K562 (cell line): ENCODE data around the gene DALRD3. TPM values are rescaled to one million over a fixed set of nuclear protein-coding genes. Genes with fewer than 3 reads are reported as not detected.

ENCODE experiments used
- polyA plus RNA-seq, 8 experiments: library from polyadenylated mRNA; depleted of rRNA in 4 of 8; stranded (reverse) in 5 of 8; unstranded in 3 of 8; fragments of >200 nt; fragmentation: Nextera tagmentation in 2 of 8; fragmentation: Illumina TruSeq in 1 of 8; extraction: Ambion mirVana in 2 of 8; extraction: Trizol in 1 of 8; gene quantifications; 2 replicates each; pipeline versions ENCODE4 v1.2.1 to v1.2.3, GENCODE V29; 2011 to 2014; ENCODE audit warnings: inconsistent platforms in 1 of 8, missing spikeins in 1 of 8
- total RNA-seq, 7 experiments: library from RNA; depleted of rRNA in 6 of 7; stranded (reverse); fragments of >200 nt in 6 of 7; fragmentation: Illumina TruSeq in 2 of 7; extraction: Trizol in 2 of 7; gene quantifications; 2 replicates each; pipeline versions ENCODE4 v1.2.1 to v1.2.3, GENCODE V29; 2011 to 2021; ENCODE audit warnings: low replicate concordance in 1 of 7
- TF ChIP-seq, protein P1 (sequence below), 2 experiments: fragments of 450-650 bp; formaldehyde crosslinking in 1 of 2; IDR thresholded peaks; 2 replicates each; pipeline versions ENCODE4 v1.4.0 to v1.6.1; 2014 to 2020; ENCODE audit warnings: mild to moderate bottlenecking in 2 of 2, borderline replicate concordance in 1 of 2, low read depth in 1 of 2
- TF ChIP-seq, protein P2 (sequence below): fragments of 200-800 bp; sonication (Bioruptor generic); IDR thresholded peaks from 2 replicates; pipeline ENCODE4 v1.6.1; 2016; ENCODE audit warnings: missing genetic modification characterization, missing compliant biosample characterization
- TF ChIP-seq, protein P3 (sequence below): fragments of 450-650 bp; IDR thresholded peaks from 2 replicates; pipeline ENCODE4 v1.6.1; 2014; ENCODE audit warnings: low read depth, mild to moderate bottlenecking, moderate library complexity, borderline replicate concordance

DALRD3 gene
- total and polyA plus RNA-seq, 9 of the 15 experiments (the other 6 are each of a cell fraction or from before 2014, with no cell fraction given) = 6.6 to 31.3 (median 14.4) TPM

DNA sequence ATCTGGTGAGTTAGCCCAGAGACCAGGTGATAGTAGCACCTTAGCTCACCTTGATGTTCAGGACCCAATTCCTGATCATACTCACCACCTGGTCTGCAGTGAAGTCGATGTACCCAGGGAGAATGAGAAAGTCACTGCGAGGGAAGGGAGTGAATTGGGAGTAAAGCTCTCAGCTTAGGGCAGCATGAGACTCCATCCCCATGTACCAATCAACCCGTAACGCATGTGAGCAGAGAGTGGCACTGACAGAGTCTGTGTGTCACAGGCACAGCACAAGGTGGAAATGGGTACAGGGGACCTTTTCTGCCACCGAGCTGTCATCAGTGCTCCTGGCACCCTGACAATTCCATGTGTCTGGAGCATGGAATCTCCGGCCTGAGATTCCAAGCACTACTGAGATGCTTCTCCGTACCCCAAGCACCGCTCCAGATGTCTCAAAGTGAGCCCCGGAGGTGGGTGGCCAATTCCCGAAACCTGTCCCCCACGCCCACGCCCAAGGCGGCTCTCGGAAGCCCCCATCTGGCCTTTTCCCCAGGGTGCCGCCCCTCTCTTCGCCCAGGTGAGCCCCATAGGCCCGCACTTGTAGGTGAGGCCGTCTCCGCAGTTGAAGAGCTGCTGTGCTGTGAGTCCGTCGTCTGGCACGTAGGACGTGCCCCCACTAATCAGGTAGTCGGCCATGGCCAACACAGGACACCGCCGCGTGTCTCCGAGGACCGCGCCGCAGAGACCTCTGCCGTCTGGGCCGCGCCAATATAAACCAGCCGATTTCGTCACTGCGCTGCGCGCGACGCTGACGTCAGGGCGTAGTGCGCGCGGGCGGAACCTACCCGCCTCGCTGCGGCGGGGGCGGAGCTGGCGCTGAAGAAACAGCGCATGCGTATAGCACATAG is 10.5 kb upstream of the DALRD3 start, which contains the start of gene IMPDH2 (continued):
- TF ChIP-seq, protein P1, sequence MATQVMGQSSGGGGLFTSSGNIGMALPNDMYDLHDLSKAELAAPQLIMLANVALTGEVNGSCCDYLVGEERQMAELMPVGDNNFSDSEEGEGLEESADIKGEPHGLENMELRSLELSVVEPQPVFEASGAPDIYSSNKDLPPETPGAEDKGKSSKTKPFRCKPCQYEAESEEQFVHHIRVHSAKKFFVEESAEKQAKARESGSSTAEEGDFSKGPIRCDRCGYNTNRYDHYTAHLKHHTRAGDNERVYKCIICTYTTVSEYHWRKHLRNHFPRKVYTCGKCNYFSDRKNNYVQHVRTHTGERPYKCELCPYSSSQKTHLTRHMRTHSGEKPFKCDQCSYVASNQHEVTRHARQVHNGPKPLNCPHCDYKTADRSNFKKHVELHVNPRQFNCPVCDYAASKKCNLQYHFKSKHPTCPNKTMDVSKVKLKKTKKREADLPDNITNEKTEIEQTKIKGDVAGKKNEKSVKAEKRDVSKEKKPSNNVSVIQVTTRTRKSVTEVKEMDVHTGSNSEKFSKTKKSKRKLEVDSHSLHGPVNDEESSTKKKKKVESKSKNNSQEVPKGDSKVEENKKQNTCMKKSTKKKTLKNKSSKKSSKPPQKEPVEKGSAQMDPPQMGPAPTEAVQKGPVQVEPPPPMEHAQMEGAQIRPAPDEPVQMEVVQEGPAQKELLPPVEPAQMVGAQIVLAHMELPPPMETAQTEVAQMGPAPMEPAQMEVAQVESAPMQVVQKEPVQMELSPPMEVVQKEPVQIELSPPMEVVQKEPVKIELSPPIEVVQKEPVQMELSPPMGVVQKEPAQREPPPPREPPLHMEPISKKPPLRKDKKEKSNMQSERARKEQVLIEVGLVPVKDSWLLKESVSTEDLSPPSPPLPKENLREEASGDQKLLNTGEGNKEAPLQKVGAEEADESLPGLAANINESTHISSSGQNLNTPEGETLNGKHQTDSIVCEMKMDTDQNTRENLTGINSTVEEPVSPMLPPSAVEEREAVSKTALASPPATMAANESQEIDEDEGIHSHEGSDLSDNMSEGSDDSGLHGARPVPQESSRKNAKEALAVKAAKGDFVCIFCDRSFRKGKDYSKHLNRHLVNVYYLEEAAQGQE (IDR thresholded peaks at IDR 0.05; ENCODE audit: borderline replicate concordance) = no peak; the same call in 1 of the 2 replicates
- TF ChIP-seq, protein P1 (CRISPR knock-in tag; IDR thresholded peaks at IDR 0.05; ENCODE audit: low read depth) = peak; percentile 80
- TF ChIP-seq, protein P2, sequence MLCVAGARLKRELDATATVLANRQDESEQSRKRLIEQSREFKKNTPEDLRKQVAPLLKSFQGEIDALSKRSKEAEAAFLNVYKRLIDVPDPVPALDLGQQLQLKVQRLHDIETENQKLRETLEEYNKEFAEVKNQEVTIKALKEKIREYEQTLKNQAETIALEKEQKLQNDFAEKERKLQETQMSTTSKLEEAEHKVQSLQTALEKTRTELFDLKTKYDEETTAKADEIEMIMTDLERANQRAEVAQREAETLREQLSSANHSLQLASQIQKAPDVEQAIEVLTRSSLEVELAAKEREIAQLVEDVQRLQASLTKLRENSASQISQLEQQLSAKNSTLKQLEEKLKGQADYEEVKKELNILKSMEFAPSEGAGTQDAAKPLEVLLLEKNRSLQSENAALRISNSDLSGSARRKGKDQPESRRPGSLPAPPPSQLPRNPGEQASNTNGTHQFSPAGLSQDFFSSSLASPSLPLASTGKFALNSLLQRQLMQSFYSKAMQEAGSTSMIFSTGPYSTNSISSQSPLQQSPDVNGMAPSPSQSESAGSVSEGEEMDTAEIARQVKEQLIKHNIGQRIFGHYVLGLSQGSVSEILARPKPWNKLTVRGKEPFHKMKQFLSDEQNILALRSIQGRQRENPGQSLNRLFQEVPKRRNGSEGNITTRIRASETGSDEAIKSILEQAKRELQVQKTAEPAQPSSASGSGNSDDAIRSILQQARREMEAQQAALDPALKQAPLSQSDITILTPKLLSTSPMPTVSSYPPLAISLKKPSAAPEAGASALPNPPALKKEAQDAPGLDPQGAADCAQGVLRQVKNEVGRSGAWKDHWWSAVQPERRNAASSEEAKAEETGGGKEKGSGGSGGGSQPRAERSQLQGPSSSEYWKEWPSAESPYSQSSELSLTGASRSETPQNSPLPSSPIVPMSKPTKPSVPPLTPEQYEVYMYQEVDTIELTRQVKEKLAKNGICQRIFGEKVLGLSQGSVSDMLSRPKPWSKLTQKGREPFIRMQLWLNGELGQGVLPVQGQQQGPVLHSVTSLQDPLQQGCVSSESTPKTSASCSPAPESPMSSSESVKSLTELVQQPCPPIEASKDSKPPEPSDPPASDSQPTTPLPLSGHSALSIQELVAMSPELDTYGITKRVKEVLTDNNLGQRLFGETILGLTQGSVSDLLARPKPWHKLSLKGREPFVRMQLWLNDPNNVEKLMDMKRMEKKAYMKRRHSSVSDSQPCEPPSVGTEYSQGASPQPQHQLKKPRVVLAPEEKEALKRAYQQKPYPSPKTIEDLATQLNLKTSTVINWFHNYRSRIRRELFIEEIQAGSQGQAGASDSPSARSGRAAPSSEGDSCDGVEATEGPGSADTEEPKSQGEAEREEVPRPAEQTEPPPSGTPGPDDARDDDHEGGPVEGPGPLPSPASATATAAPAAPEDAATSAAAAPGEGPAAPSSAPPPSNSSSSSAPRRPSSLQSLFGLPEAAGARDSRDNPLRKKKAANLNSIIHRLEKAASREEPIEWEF (CRISPR knock-in tag) = no peak
- TF ChIP-seq, protein P3, sequence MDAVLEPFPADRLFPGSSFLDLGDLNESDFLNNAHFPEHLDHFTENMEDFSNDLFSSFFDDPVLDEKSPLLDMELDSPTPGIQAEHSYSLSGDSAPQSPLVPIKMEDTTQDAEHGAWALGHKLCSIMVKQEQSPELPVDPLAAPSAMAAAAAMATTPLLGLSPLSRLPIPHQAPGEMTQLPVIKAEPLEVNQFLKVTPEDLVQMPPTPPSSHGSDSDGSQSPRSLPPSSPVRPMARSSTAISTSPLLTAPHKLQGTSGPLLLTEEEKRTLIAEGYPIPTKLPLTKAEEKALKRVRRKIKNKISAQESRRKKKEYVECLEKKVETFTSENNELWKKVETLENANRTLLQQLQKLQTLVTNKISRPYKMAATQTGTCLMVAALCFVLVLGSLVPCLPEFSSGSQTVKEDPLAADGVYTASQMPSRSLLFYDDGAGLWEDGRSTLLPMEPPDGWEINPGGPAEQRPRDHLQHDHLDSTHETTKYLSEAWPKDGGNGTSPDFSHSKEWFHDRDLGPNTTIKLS = peak; percentile 60; the same call in 1 of the 2 replicates
